EL (cell line): ENCODE data around the gene IGF2BP3.
A peak's percentile ranks its signal among the peaks of the same experiment; 100 is the strongest.

Experiments used
- DNase-seq: peaks from one replicate; pipeline ENCODE4 v3.0.0-alpha.2; 2016

The IGF2BP3 gene

GRCh38 chr7:23372611-23373010 lies 97.7 kb downstream of the IGF2BP3 start:
- DNase-seq: no peak

GRCh38 chr7:23371654-23372053 lies 98.6 kb downstream of the IGF2BP3 start:
- DNase-seq: no peak

- DNase-seq: no peak
Measured at GRCh38 chr7:23369695-23370404, 100.4 kb downstream of the IGF2BP3 start.

GRCh38 chr7:23369100-23369499 lies 101.2 kb downstream of the IGF2BP3 start:
- DNase-seq: no peak

GRCh38 chr7:23358152-23358674 lies 112.1 kb downstream of the IGF2BP3 start:
- no peak for DNase-seq

- peak; percentile 48 for DNase-seq
Measured at GRCh38 chr7:23357190-23358093, 112.8 kb downstream of the IGF2BP3 start.

GRCh38 chr7:23356726-23357125 lies 113.6 kb downstream of the IGF2BP3 start:
- DNase-seq: peak; percentile 33

- DNase-seq: no peak
Measured at GRCh38 chr7:23356168-23356567, 114.1 kb downstream of the IGF2BP3 start.

- DNase-seq: no peak
Measured at GRCh38 chr7:23353172-23353571, 117.1 kb downstream of the IGF2BP3 start.

GRCh38 chr7:23350466-23350865 lies 119.8 kb downstream of the IGF2BP3 start:
- DNase-seq: no peak

GRCh38 chr7:23349484-23350157 lies 120.7 kb downstream of the IGF2BP3 start:
- peak; percentile 93 for DNase-seq

- peak; percentile 93 for DNase-seq
Measured at GRCh38 chr7:23347682-23348180, 122.6 kb downstream of the IGF2BP3 start.

- DNase-seq: peak; percentile 30
Measured at GRCh38 chr7:23347033-23347681, 123.1 kb downstream of the IGF2BP3 start.

GRCh38 chr7:23346316-23346715 lies 124.0 kb downstream of the IGF2BP3 start:
- DNase-seq: no peak

GRCh38 chr7:23345601-23346000 lies 124.7 kb downstream of the IGF2BP3 start:
- no peak for DNase-seq

GRCh38 chr7:23343806-23344475 lies 126.3 kb downstream of the IGF2BP3 start:
- DNase-seq: peak; percentile 39

- DNase-seq: no peak
Measured at GRCh38 chr7:23343102-23343501, 127.2 kb downstream of the IGF2BP3 start.

- no peak for DNase-seq
Measured at GRCh38 chr7:23341846-23342598, 128.3 kb downstream of the IGF2BP3 start.

- no peak for DNase-seq
Measured at GRCh38 chr7:23338863-23339262, 131.4 kb downstream of the IGF2BP3 start.

- no peak for DNase-seq
Measured at GRCh38 chr7:23338439-23338838, 131.9 kb downstream of the IGF2BP3 start.

- DNase-seq: no peak
Measured at GRCh38 chr7:23337374-23337773, 132.9 kb downstream of the IGF2BP3 start.
